Measurements from ENCODE around the gene MBOAT2.

- TF ChIP-seq POLR2A (IDR thresholded peaks at IDR 0.05; ENCODE audit: low read length) = no peak
- TF ChIP-seq GATA1 (IDR thresholded peaks at IDR 0.05; ENCODE audit: low read depth, low read length) = no peak
Measured at GRCh38 chr2:8999797-9000196, 3.7 kb downstream of the MBOAT2 start.

Data from erythroblast (primary cell).